Peyer's patch (tissue), 4 donors: Measurements from ENCODE around the gene CPXM2. TPM values are rescaled to one million over a fixed set of nuclear protein-coding genes. Genes with fewer than 3 reads are reported as not detected.

Experiments used
- DNase-seq, 3 donors: peaks; one replicate each; pipeline ENCODE4 v3.0.0-alpha.2; 2017 to 2019
- H3K27ac ChIP-seq, 4 donors: fragments of 200-600 bp; sonication (generic); one replicate each; pipeline ENCODE4 v1.5.1; 2016 to 2019
- H3K27me3 ChIP-seq, 2 donors: fragments of 200-600 bp; sonication (generic); one replicate each; pipeline ENCODE4 v1.5.1; 2019
- H3K36me3 ChIP-seq, 3 donors: fragments of 200-600 bp; sonication (generic); one replicate each; pipeline ENCODE4 v1.5.1; 2016 to 2019
- H3K4me1 ChIP-seq, 4 donors: fragments of 200-600 bp; sonication (generic); one replicate each; pipeline ENCODE4 v1.5.1; 2016 to 2019
- H3K4me3 ChIP-seq, 4 donors: fragments of 200-600 bp; sonication (generic); 1 replicate in 3 of 4; 2 replicates in 1 of 4; pipeline ENCODE4 v1.5.1; 2016 to 2019; ENCODE audit warnings: mild to moderate bottlenecking in 1 of 4
- H3K9me3 ChIP-seq, 4 donors: fragments of 200-600 bp; sonication (generic); one replicate each; pipeline ENCODE4 v1.5.1; 2016 to 2019; ENCODE audit warnings: mild to moderate bottlenecking in 1 of 4
- CTCF ChIP-seq, 6 experiments: fragments of 450-650 bp in 4 of 6; fragments of 200-600 bp in 2 of 6; sonication (generic) in 1 of 6; IDR thresholded peaks; one replicate each; pipeline ENCODE4 v1.5.1; 2017 to 2019; ENCODE audit warnings: antibody characterized with exemption in 6 of 6, mild to moderate bottlenecking in 3 of 6, moderate library complexity in 1 of 6
- POLR2A ChIP-seq, 2 donors: fragments of 450-650 bp; IDR thresholded peaks; one replicate each; pipeline ENCODE4 v1.5.1; 2017; ENCODE audit warnings: antibody characterized with exemption in 2 of 2, mild to moderate bottlenecking in 2 of 2, moderate library complexity in 2 of 2
- total RNA-seq, 4 donors: library from RNA; depleted of rRNA; stranded (reverse); fragments of >200 nt; gene quantifications; one replicate each; pipeline ENCODE4 v1.1.0, GENCODE V29; 2016

The CPXM2 gene
- total RNA-seq, 4 donors from 2014 or later = 5.6 to 18.2 (median 7.7) TPM

GRCh38 chr10:123922126-123922525 is 30.5 kb upstream of the CPXM2 start:
- no peak overlapping the region for H3K4me3 ChIP-seq
- TF ChIP-seq POLR2A (IDR thresholded peaks at IDR 0.05) (no peak), CTCF (IDR thresholded peaks at IDR 0.05) (no peak)
- no peaks in the 10 kb centered on the region for H3K4me1 ChIP-seq
- H3K9me3 ChIP-seq = peaks cover 0 to 5% (median 0%) of the 10 kb centered on the region in 4 donors
- H3K27ac ChIP-seq = no peak overlapping the region
- no peaks in the 10 kb centered on the region for H3K36me3 ChIP-seq
- no peaks in the 10 kb centered on the region for H3K27me3 ChIP-seq
- no peak for DNase-seq

GRCh38 chr10:123916775-123917174 is 25.2 kb upstream of the CPXM2 start:
- Histone ChIP-seq H3K36me3 (no peaks in the 10 kb centered on the region), H3K4me3 (no peak overlapping the region), H3K27ac (no peak overlapping the region), H3K9me3 (peaks cover 0 to 5% (median 0%) of the 10 kb centered on the region in 4 donors), H3K4me1 (no peaks in the 10 kb centered on the region), H3K27me3 (no peaks in the 10 kb centered on the region)
- TF ChIP-seq POLR2A (IDR thresholded peaks at IDR 0.05) (no peak), CTCF (IDR thresholded peaks at IDR 0.05) (no peak)
- peak in 1 of 3 donors; percentile 2 for DNase-seq

GRCh38 chr10:123913688-123914268 is 22.2 kb upstream of the CPXM2 start:
- Histone ChIP-seq H3K27ac (no peak overlapping the region), H3K36me3 (no peaks in the 10 kb centered on the region), H3K9me3 (peaks cover 0 to 2% (median 0%) of the 10 kb centered on the region in 4 donors), H3K4me3 (no peak overlapping the region), H3K4me1 (no peaks in the 10 kb centered on the region), H3K27me3 (no peaks in the 10 kb centered on the region)
- TF ChIP-seq CTCF (IDR thresholded peaks at IDR 0.05) (no peak), POLR2A (IDR thresholded peaks at IDR 0.05) (no peak)
- no peak for DNase-seq

- DNase-seq = no peak
- Histone ChIP-seq H3K36me3 (no peaks in the 10 kb centered on the region), H3K27ac (no peak overlapping the region), H3K4me1 (no peaks in the 10 kb centered on the region), H3K27me3 (no peaks in the 10 kb centered on the region), H3K4me3 (no peak overlapping the region), H3K9me3 (no peaks in the 10 kb centered on the region)
- TF ChIP-seq CTCF (IDR thresholded peaks at IDR 0.05) = no peak
- no peak for TF ChIP-seq POLR2A (IDR thresholded peaks at IDR 0.05)
Measured at GRCh38 chr10:123912871-123913270, 21.3 kb upstream of the CPXM2 start.

GRCh38 chr10:123912466-123912865 is 20.9 kb upstream of the CPXM2 start:
- H3K27ac ChIP-seq = no peak overlapping the region
- TF ChIP-seq CTCF (IDR thresholded peaks at IDR 0.05) = no peak
- TF ChIP-seq POLR2A (IDR thresholded peaks at IDR 0.05) = no peak

GRCh38 chr10:123911866-123912265 is 20.3 kb upstream of the CPXM2 start:
- Histone ChIP-seq H3K27me3 (no peaks in the 10 kb centered on the region), H3K4me1 (no peaks in the 10 kb centered on the region), H3K36me3 (no peaks in the 10 kb centered on the region), H3K9me3 (no peaks in the 10 kb centered on the region), H3K27ac (no peak overlapping the region), H3K4me3 (no peak overlapping the region)
- no peak for DNase-seq
- TF ChIP-seq POLR2A (IDR thresholded peaks at IDR 0.05) (no peak), CTCF (IDR thresholded peaks at IDR 0.05) (no peak)

More at GRCh38 chr10:123912466-123912865, 20.9 kb upstream of the CPXM2 start:
- Histone ChIP-seq H3K27me3 (no peaks in the 10 kb centered on the region), H3K4me1 (no peaks in the 10 kb centered on the region), H3K9me3 (no peaks in the 10 kb centered on the region), H3K36me3 (no peaks in the 10 kb centered on the region), H3K4me3 (no peak overlapping the region)
- DNase-seq = no peak
